Measurements from ENCODE around the gene NCOA5.

The NCOA5 gene

GRCh38 chr20:46089417-46090388 is at the start of gene NCOA5:
NCOA5 (minus strand) TSS chr20:46089962; CDS start chr20:46079424, 10,538 bp downstream.
- Mint-ChIP-seq H3K9me3 (no peaks in the 10 kb centered on the region), H3K27ac (peak within 1 kb of the TSS; percentile 95), H3K27me3 (no peaks in the 10 kb centered on the region), H3K4me3 (peak within 1 kb of the TSS; percentile 89 to 95), H3K36me3 (peaks cover 0 to 6% of the 10 kb centered on the region in 2 donors), H3K4me1 (peaks cover 21 to 50% of the 10 kb centered on the region in 2 donors)
- ATAC-seq (replicated peaks) (peak; percentile 87 to 90), DNase-seq (peak; percentile 94)

- no peak for DNase-seq
- ATAC-seq (replicated peaks) = no peak
Measured at GRCh38 chr20:46139266-46139889, 49.6 kb upstream of the NCOA5 start.

GRCh38 chr20:46137816-46138215 is 48.1 kb upstream of the NCOA5 start:
- ATAC-seq (replicated peaks) (no peak), DNase-seq (no peak)
- H3K4me1 Mint-ChIP-seq = peaks cover 21 to 25% of the 10 kb centered on the region in 2 donors
- no peak overlapping the region for H3K27ac Mint-ChIP-seq
- H3K36me3 Mint-ChIP-seq = no peaks in the 10 kb centered on the region
- peaks cover 31 to 45% of the 10 kb centered on the region in 2 donors for H3K27me3 Mint-ChIP-seq
- no peak overlapping the region for H3K4me3 Mint-ChIP-seq
- H3K9me3 Mint-ChIP-seq = no peaks in the 10 kb centered on the region

More at GRCh38 chr20:46139266-46139889, 49.6 kb upstream of the NCOA5 start:
- no peaks in the 10 kb centered on the region for H3K36me3 Mint-ChIP-seq
- H3K4me1 Mint-ChIP-seq = peaks cover 16 to 21% of the 10 kb centered on the region in 2 donors
- no peak overlapping the region for H3K4me3 Mint-ChIP-seq
- H3K9me3 Mint-ChIP-seq = no peaks in the 10 kb centered on the region
- no peak overlapping the region for H3K27ac Mint-ChIP-seq
- H3K27me3 Mint-ChIP-seq = peaks cover 41 to 52% of the 10 kb centered on the region in 2 donors

- Mint-ChIP-seq H3K4me1 (peaks cover 38 to 41% of the 10 kb centered on the region in 2 donors), H3K27ac (peak overlapping the region; percentile 54), H3K4me3 (peak overlapping the region in 1 of 2 donors; percentile 34), H3K36me3 (peaks cover 0 to 3% of the 10 kb centered on the region in 2 donors), H3K9me3 (no peaks in the 10 kb centered on the region), H3K27me3 (peaks cover 13 to 28% of the 10 kb centered on the region in 2 donors)
- no peak for ATAC-seq (replicated peaks)
- DNase-seq = no peak
Measured at GRCh38 chr20:46135856-46136633, 46.3 kb upstream of the NCOA5 start.

GRCh38 chr20:46134716-46135115 is 45.0 kb upstream of the NCOA5 start:
- no peak overlapping the region for H3K4me3 Mint-ChIP-seq
- no peak for ATAC-seq (replicated peaks)
- peak overlapping the region; percentile 53 for H3K27ac Mint-ChIP-seq
- no peaks in the 10 kb centered on the region for H3K9me3 Mint-ChIP-seq
- peaks cover 0 to 7% of the 10 kb centered on the region in 2 donors for H3K36me3 Mint-ChIP-seq
- H3K4me1 Mint-ChIP-seq = peaks cover 44 to 46% of the 10 kb centered on the region in 2 donors
- H3K27me3 Mint-ChIP-seq = peaks cover 5 to 19% of the 10 kb centered on the region in 2 donors
- no peak for DNase-seq

GRCh38 chr20:46133886-46134654 is 44.3 kb upstream of the NCOA5 start:
- ATAC-seq (replicated peaks) = no peak
- Mint-ChIP-seq H3K27me3 (peaks cover 0 to 16% of the 10 kb centered on the region in 2 donors), H3K4me3 (no peak overlapping the region), H3K27ac (peak overlapping the region; percentile 86), H3K36me3 (peaks cover under 1 to 8% of the 10 kb centered on the region in 2 donors), H3K4me1 (peaks cover 47 to 48% of the 10 kb centered on the region in 2 donors), H3K9me3 (no peaks in the 10 kb centered on the region)
- DNase-seq = no peak

- peaks cover 59 to 60% of the 10 kb centered on the region in 2 donors for H3K4me1 Mint-ChIP-seq
- H3K9me3 Mint-ChIP-seq = no peaks in the 10 kb centered on the region
- peak; percentile 68 to 69 for ATAC-seq (replicated peaks)
- H3K27ac Mint-ChIP-seq = peak overlapping the region; percentile 77
- peaks cover 0 to 16% of the 10 kb centered on the region in 2 donors for H3K27me3 Mint-ChIP-seq
- peak overlapping the region in 1 of 2 donors; percentile 54 for H3K4me3 Mint-ChIP-seq
- peak; percentile 65 for DNase-seq
- H3K36me3 Mint-ChIP-seq = peaks cover 9 to 21% of the 10 kb centered on the region in 2 donors
Measured at GRCh38 chr20:46132705-46133120, 43.0 kb upstream of the NCOA5 start.

GRCh38 chr20:46131396-46131795 is 41.6 kb upstream of the NCOA5 start:
- DNase-seq (no peak), ATAC-seq (replicated peaks) (peak; percentile 2 to 6)
- peaks cover 18 to 30% of the 10 kb centered on the region in 2 donors for H3K36me3 Mint-ChIP-seq
- peak overlapping the region; percentile 83 for H3K27ac Mint-ChIP-seq
- peaks cover 61 to 68% of the 10 kb centered on the region in 2 donors for H3K4me1 Mint-ChIP-seq
- H3K9me3 Mint-ChIP-seq = no peaks in the 10 kb centered on the region
- H3K27me3 Mint-ChIP-seq = peaks cover 0 to 12% of the 10 kb centered on the region in 2 donors
- H3K4me3 Mint-ChIP-seq = peak overlapping the region; percentile 20 to 63

- peak; percentile 26 for DNase-seq
- no peaks in the 10 kb centered on the region for H3K9me3 Mint-ChIP-seq
- peak overlapping the region in 1 of 2 donors; percentile 47 for H3K4me3 Mint-ChIP-seq
- peaks cover 25 to 39% of the 10 kb centered on the region in 2 donors for H3K36me3 Mint-ChIP-seq
- ATAC-seq (replicated peaks) = peak; percentile 19 to 30
- peak overlapping the region; percentile 85 for H3K27ac Mint-ChIP-seq
- peaks cover 0 to 5% of the 10 kb centered on the region in 2 donors for H3K27me3 Mint-ChIP-seq
- peaks cover 61 to 73% of the 10 kb centered on the region in 2 donors for H3K4me1 Mint-ChIP-seq
Measured at GRCh38 chr20:46130534-46130933, 40.8 kb upstream of the NCOA5 start.

GRCh38 chr20:46129955-46130481 is 40.3 kb upstream of the NCOA5 start:
- Mint-ChIP-seq H3K27me3 (peaks cover 0 to 4% of the 10 kb centered on the region in 2 donors), H3K4me3 (peak overlapping the region; percentile 47 to 50), H3K9me3 (no peaks in the 10 kb centered on the region), H3K36me3 (peaks cover 26 to 42% of the 10 kb centered on the region in 2 donors), H3K27ac (peak overlapping the region; percentile 85), H3K4me1 (peaks cover 62 to 76% of the 10 kb centered on the region in 2 donors)
- ATAC-seq (replicated peaks) (peak; percentile 36 to 43), DNase-seq (peak; percentile 37)

GRCh38 chr20:46128310-46129151 is 38.8 kb upstream of the NCOA5 start:
- Mint-ChIP-seq H3K9me3 (no peaks in the 10 kb centered on the region), H3K36me3 (peaks cover 36 to 53% of the 10 kb centered on the region in 2 donors), H3K4me3 (peak overlapping the region; percentile 26 to 59), H3K27ac (peak overlapping the region; percentile 89), H3K4me1 (peaks cover 71 to 89% of the 10 kb centered on the region in 2 donors), H3K27me3 (no peaks in the 10 kb centered on the region)
- ATAC-seq (replicated peaks) (no peak), DNase-seq (no peak)

- H3K4me1 Mint-ChIP-seq = peaks cover 71 to 90% of the 10 kb centered on the region in 2 donors
- ATAC-seq (replicated peaks) (no peak), DNase-seq (no peak)
- H3K9me3 Mint-ChIP-seq = no peaks in the 10 kb centered on the region
- peak overlapping the region; percentile 7 for H3K27ac Mint-ChIP-seq
- peaks cover 45 to 62% of the 10 kb centered on the region in 2 donors for H3K36me3 Mint-ChIP-seq
- peak overlapping the region in 1 of 2 donors; percentile 9 for H3K4me3 Mint-ChIP-seq
- no peaks in the 10 kb centered on the region for H3K27me3 Mint-ChIP-seq
Measured at GRCh38 chr20:46127396-46128010, 37.7 kb upstream of the NCOA5 start.
